Lower lobe of right lung (tissue), 2 donors: ENCODE data around the gene TDP1. TPM values are rescaled to one million over a fixed set of nuclear protein-coding genes. Genes with fewer than 3 reads are reported as not detected.

ENCODE experiments used
- ATAC-seq, 2 donors: fragments of 200-7000 bp; cut with Tn5 transposase; one replicate each; pipeline ENCODE4 v1.9.1; 2020 to 2022; ENCODE audit warnings: mild to moderate bottlenecking in 2 of 2, moderate library complexity in 2 of 2
- DNase-seq: peaks from one replicate; pipeline ENCODE4 v3.0.0-alpha.2; 2020
- H3K27ac ChIP-seq: fragments of 200-600 bp; one replicate; pipeline ENCODE4 v1.8.0; 2022
- H3K27me3 ChIP-seq: fragments of 200-600 bp; one replicate; pipeline ENCODE4 v1.8.0; 2022; ENCODE audit warnings: low read depth
- H3K36me3 ChIP-seq: fragments of 200-600 bp; one replicate; pipeline ENCODE4 v1.8.0; 2022; ENCODE audit warnings: mild to moderate bottlenecking
- H3K4me1 ChIP-seq: fragments of 200-600 bp; one replicate; pipeline ENCODE4 v1.8.0; 2022
- H3K4me3 ChIP-seq: fragments of 200-600 bp; one replicate; pipeline ENCODE4 v1.8.0; 2022; ENCODE audit warnings: mild to moderate bottlenecking
- H3K9me3 ChIP-seq: fragments of 200-600 bp; one replicate; pipeline ENCODE4 v1.8.0; 2022
- CTCF ChIP-seq: fragments of 200-600 bp; IDR thresholded peaks from one replicate; pipeline ENCODE4 v1.8.0; 2022; ENCODE audit warnings: antibody characterized with exemption, mild to moderate bottlenecking
- intact Hi-C: fragments of 100-400 bp; cut with DNase I; formaldehyde crosslinking; loops from one replicate; pipeline ENCODE4 v1.11.0; 2022
- total RNA-seq: library from RNA; stranded (reverse); fragmentation: NEBNext Ultra II Directional; extraction: Animal tissue kit (Norgen Biotek cat#: 25700); gene quantifications from one replicate; pipeline ENCODE4 v1.2.1, GENCODE V29; 2021
- donor health status: DM: no; HTN: yes; CAD: no; lungs with severe emphysema.

TDP1 gene
- total RNA-seq, 1 donor from 2014 or later: 9.6 TPM

DNA sequence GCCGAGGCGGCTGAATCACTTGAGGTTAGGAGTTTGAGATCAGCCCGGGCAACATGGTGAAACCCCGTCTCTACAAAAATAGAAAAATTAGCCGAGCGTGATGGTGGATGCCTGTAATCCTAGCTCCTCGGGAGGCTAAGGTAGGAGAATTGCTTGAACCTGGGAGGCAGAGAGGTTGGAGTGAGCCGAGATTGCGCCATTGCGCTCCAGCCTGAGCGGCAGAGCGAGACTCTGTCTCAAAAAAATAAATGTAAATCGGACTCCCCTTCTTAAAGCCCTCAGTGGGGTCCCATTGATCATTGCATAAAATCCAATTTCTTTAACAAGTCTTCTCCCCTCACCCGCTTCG, 908 bp downstream of the TDP1 start:
- DNase-seq (no peak), ATAC-seq (no peak)
- Histone ChIP-seq H3K9me3 (no peaks in the 10 kb centered on the region), H3K27me3 (no peaks in the 10 kb centered on the region), H3K27ac (peak overlapping the region; percentile 87), H3K4me3 (peak overlapping the region; percentile 80), H3K36me3 (no peaks in the 10 kb centered on the region), H3K4me1 (peaks cover 19% of the 10 kb centered on the region)
- intact Hi-C loops: no loop called here
- no peak for TF ChIP-seq CTCF

DNA sequence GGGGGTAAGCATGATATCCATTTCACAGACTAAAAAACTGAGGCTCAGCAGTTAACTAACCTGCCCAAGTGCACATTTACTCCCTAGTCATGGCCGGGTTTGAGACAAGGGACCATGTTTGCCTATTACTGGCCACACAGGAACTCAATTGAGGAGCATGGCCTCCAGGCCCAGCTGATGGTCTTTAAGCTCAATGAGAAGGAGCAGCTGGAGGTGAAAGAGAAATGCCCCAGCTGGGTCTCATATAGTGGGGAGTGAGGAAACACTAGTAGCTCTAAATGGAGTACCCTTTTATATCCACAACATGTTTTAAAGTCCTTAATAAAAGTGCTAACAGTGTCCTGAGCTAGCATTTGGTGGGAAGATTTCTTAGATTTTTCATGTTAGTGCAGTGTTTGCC, 1.6 kb downstream of the TDP1 start:
- peaks cover 19% of the 10 kb centered on the region for H3K4me1 ChIP-seq
- intact Hi-C loops: no loop called here

DNA sequence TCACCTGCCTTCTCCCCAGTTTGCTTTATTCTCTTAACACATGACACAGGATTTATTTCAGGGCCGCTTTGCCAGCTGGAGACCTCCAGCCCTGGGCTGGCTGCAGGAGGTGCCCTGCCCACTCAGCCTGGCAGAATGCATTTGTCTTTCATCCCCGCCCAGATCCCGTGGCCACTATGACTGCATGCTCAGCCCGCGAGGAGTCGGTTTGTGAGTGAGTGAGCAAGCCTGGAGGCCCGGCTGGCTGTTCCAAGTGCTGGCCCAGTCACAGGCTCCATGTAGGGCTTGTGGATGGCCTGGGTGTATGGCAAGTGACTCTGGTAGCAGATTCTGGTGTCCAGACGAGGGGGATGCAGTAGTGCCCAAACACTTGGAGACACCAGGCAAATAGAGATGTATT, 2.1 kb downstream of the TDP1 start:
- H3K27me3 ChIP-seq: no peaks in the 10 kb centered on the region
- ATAC-seq: no peak
- no peak overlapping the region for H3K4me3 ChIP-seq
- intact Hi-C loops: no loop called here
- no peak overlapping the region for H3K27ac ChIP-seq
- no peak for TF ChIP-seq CTCF
- H3K9me3 ChIP-seq: no peaks in the 10 kb centered on the region
- H3K36me3 ChIP-seq: peaks cover under 1% of the 10 kb centered on the region
- DNase-seq: no peak
- peaks cover 19% of the 10 kb centered on the region for H3K4me1 ChIP-seq

More for the DNA sequence above, 1.6 kb downstream of the TDP1 start:
- DNase-seq: no peak
- no peak for ATAC-seq
- Histone ChIP-seq H3K9me3 (no peaks in the 10 kb centered on the region), H3K4me3 (no peak overlapping the region), H3K27ac (no peak overlapping the region), H3K27me3 (no peaks in the 10 kb centered on the region), H3K36me3 (no peaks in the 10 kb centered on the region)
- TF ChIP-seq CTCF: no peak

DNA sequence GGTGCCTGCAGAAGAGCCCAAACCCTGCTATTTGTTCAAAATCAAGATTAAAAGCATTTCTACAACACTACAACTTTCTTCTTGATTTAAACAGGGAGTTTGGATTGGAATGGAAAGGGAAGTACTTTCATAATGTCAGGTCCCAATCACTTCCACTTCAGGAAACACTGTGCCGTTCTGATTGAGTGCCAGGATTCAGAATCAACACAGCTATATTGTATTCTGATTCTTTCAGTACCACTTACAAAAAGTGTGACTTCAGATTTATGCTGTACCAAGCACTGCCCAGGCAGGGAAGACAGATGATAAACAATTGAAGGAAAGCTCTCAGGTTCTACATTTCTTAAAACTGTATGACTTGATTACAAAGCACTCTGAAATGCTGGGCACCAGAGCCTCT, 3.2 kb downstream of the TDP1 start:
- H3K27me3 ChIP-seq: no peaks in the 10 kb centered on the region
- H3K4me1 ChIP-seq: peaks cover 17% of the 10 kb centered on the region
- H3K27ac ChIP-seq: no peak overlapping the region
- no peak for ATAC-seq
- intact Hi-C loops: no loop called here
- H3K4me3 ChIP-seq: no peak overlapping the region
- no peak for TF ChIP-seq CTCF
- H3K9me3 ChIP-seq: no peaks in the 10 kb centered on the region
- DNase-seq: no peak
- H3K36me3 ChIP-seq: peaks cover 13% of the 10 kb centered on the region

- H3K27me3 ChIP-seq: no peaks in the 10 kb centered on the region
- intact Hi-C loops: no loop called here
- peaks cover 21% of the 10 kb centered on the region for H3K36me3 ChIP-seq
- no peak overlapping the region for H3K4me3 ChIP-seq
- H3K4me1 ChIP-seq: peaks cover 13% of the 10 kb centered on the region
- no peak for ATAC-seq
- no peaks in the 10 kb centered on the region for H3K9me3 ChIP-seq
- no peak overlapping the region for H3K27ac ChIP-seq
- no peak for DNase-seq
- TF ChIP-seq CTCF: no peak
Measured at GRCh38 chr14:89959853-89960445, 4.2 kb downstream of the TDP1 start.

DNA sequence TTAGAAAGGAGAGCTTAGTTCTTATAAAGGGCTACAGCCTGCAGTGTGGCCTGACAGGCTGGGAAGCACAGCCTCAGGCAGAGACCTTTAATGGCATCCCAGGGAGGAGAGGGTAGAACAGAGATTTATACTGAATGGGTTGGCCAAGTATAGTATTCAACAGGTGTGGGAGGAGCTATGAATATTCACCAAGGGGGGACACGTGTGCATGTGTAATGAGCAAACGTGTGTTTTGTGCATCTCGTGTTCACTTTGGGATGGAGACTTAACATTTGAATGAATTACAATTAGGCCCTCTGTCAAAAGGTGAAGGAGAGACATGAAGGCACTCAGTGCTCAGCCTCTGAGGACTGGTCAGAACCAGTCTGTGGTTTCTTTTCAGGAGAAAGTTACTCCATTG, 5.2 kb downstream of the TDP1 start:
- H3K27me3 ChIP-seq: no peaks in the 10 kb centered on the region
- no peak overlapping the region for H3K27ac ChIP-seq
- ATAC-seq: no peak
- H3K36me3 ChIP-seq: peaks cover 27% of the 10 kb centered on the region
- H3K4me3 ChIP-seq: no peak overlapping the region
- H3K9me3 ChIP-seq: no peaks in the 10 kb centered on the region
- DNase-seq: no peak
- H3K4me1 ChIP-seq: peaks cover 13% of the 10 kb centered on the region
- intact Hi-C loops: no loop called here
- TF ChIP-seq CTCF: no peak
